Measurements from ENCODE around the gene MUC13. TPM values are rescaled to one million over a fixed set of nuclear protein-coding genes. Genes with fewer than 3 reads are reported as not detected.

Gene MUC13
- total RNA-seq, 1 donor from 2014 or later, result not detected

- no peaks in the 10 kb centered on the region for H3K4me1 Mint-ChIP-seq (ENCODE audit: low read depth)
- no peak for TF ChIP-seq CTCF (IDR thresholded peaks at IDR 0.05; ENCODE audit: unreplicated experiment)
- H3K36me3 Mint-ChIP-seq (ENCODE audit: insufficient read depth), result no peaks in the 10 kb centered on the region
- H3K27ac Mint-ChIP-seq, result no peak overlapping the region
- H3K27me3 Mint-ChIP-seq, result no peaks in the 10 kb centered on the region
- H3K9me3 Mint-ChIP-seq (ENCODE audit: low read depth), result peaks cover 9% of the 10 kb centered on the region
- no peak for DNase-seq (ENCODE audit: low spot score, unreplicated experiment)
- no peak overlapping the region for H3K4me3 Mint-ChIP-seq (ENCODE audit: low read depth)
Measured at GRCh38 chr3:124951511-124952281, 17.1 kb upstream of the MUC13 start.

GRCh38 chr3:124950026-124950425, 15.5 kb upstream of the MUC13 start:
- H3K4me3 Mint-ChIP-seq (ENCODE audit: low read depth), result no peak overlapping the region
- TF ChIP-seq CTCF (IDR thresholded peaks at IDR 0.05; ENCODE audit: unreplicated experiment), result no peak

GRCh38 chr3:124942613-124943012, 8.1 kb upstream of the MUC13 start:
- no peaks in the 10 kb centered on the region for H3K36me3 Mint-ChIP-seq (ENCODE audit: insufficient read depth)

More at GRCh38 chr3:124950026-124950425, 15.5 kb upstream of the MUC13 start:
- Mint-ChIP-seq H3K9me3 (ENCODE audit: low read depth) (peaks cover under 1% of the 10 kb centered on the region), H3K4me1 (ENCODE audit: low read depth) (peaks cover 2% of the 10 kb centered on the region), H3K27ac (no peak overlapping the region), H3K36me3 (ENCODE audit: insufficient read depth) (no peaks in the 10 kb centered on the region), H3K27me3 (no peaks in the 10 kb centered on the region)
- no peak for DNase-seq (ENCODE audit: low spot score, unreplicated experiment)

GRCh38 chr3:124941771-124942170, 7.2 kb upstream of the MUC13 start:
- Mint-ChIP-seq H3K4me1 (ENCODE audit: low read depth) (peaks cover 2% of the 10 kb centered on the region), H3K36me3 (ENCODE audit: insufficient read depth) (no peaks in the 10 kb centered on the region), H3K27me3 (no peaks in the 10 kb centered on the region), H3K9me3 (ENCODE audit: low read depth) (peaks cover 3% of the 10 kb centered on the region), H3K4me3 (ENCODE audit: low read depth) (no peak overlapping the region), H3K27ac (no peak overlapping the region)
- TF ChIP-seq CTCF (IDR thresholded peaks at IDR 0.05; ENCODE audit: unreplicated experiment), result no peak
- no peak for DNase-seq (ENCODE audit: low spot score, unreplicated experiment)

More at GRCh38 chr3:124942613-124943012, 8.1 kb upstream of the MUC13 start:
- no peak overlapping the region for H3K4me3 Mint-ChIP-seq (ENCODE audit: low read depth)
- H3K27ac Mint-ChIP-seq, result no peak overlapping the region
- no peak for DNase-seq (ENCODE audit: low spot score, unreplicated experiment)
- H3K4me1 Mint-ChIP-seq (ENCODE audit: low read depth), result peaks cover 2% of the 10 kb centered on the region
- TF ChIP-seq CTCF (IDR thresholded peaks at IDR 0.05; ENCODE audit: unreplicated experiment), result no peak
- H3K9me3 Mint-ChIP-seq (ENCODE audit: low read depth), result no peaks in the 10 kb centered on the region
- no peaks in the 10 kb centered on the region for H3K27me3 Mint-ChIP-seq

- H3K4me3 Mint-ChIP-seq (ENCODE audit: low read depth), result no peak overlapping the region
- H3K36me3 Mint-ChIP-seq (ENCODE audit: insufficient read depth), result no peaks in the 10 kb centered on the region
- H3K27ac Mint-ChIP-seq, result no peak overlapping the region
- DNase-seq (ENCODE audit: low spot score, unreplicated experiment), result no peak
- peaks cover 7% of the 10 kb centered on the region for H3K9me3 Mint-ChIP-seq (ENCODE audit: low read depth)
- no peaks in the 10 kb centered on the region for H3K4me1 Mint-ChIP-seq (ENCODE audit: low read depth)
- no peaks in the 10 kb centered on the region for H3K27me3 Mint-ChIP-seq
- TF ChIP-seq CTCF (IDR thresholded peaks at IDR 0.05; ENCODE audit: unreplicated experiment), result no peak
Measured at GRCh38 chr3:124939661-124940060, 5.1 kb upstream of the MUC13 start.
